Left renal cortex interstitium (tissue), 4 donors: Measurements from ENCODE around the gene SYNDIG1. TPM values are rescaled to one million over a fixed set of nuclear protein-coding genes. Genes with fewer than 3 reads are reported as not detected.

Experiments
- DNase-seq, 4 donors: peaks; one replicate each; pipeline ENCODE4 v3.0.0-alpha.2; 2013; ENCODE audit warnings: low read depth in 4 of 4, low spot score in 2 of 4, missing footprints in 1 of 4
- polyA plus RNA-seq, 4 donors: library from polyadenylated mRNA; unstranded; fragments of 120-200 nt; gene quantifications; one replicate each; pipeline ENCODE4 v1.2.1, GENCODE V29; 2013; ENCODE audit not compliant: insufficient read length in 4 of 4

SYNDIG1 gene
- polyA plus RNA-seq, 4 donors = 7.8 to 9.9 (median 8.9) TPM

DNA sequence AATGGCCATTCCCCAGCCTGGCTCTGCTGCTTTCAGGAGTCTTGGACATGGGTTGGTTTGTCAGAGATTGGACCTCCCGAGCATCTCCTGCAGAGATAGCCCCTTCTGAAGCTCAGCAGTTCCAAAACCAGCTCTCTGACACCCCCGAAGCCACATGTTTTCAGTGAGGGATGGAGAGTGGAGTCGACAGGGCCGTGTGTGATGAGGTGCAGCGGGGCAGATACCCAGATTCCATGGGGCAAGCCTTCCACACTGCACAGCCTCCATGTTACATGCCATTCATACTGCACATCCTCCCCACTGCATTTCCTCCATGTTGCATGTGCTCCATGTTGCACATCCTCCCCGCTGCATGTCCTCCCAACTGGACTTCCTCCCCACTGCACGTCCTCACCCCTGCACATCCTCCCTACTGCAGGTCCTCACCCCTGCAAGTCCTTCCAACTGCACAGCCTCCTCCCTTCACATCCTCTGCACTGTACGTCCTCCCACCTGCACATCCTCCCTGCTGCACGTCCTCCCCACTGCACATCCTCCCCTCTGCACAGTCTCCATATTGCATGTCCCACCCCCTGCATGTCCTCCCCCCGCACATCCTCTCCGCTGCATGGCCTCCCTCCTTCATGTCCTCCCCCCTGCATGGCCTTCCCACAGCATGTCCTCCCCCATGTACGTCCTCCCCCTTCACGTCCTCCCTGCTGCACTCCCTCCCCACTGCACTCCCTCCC lies 112.2 kb downstream of the SYNDIG1 start:
- DNase-seq = no peak

DNA sequence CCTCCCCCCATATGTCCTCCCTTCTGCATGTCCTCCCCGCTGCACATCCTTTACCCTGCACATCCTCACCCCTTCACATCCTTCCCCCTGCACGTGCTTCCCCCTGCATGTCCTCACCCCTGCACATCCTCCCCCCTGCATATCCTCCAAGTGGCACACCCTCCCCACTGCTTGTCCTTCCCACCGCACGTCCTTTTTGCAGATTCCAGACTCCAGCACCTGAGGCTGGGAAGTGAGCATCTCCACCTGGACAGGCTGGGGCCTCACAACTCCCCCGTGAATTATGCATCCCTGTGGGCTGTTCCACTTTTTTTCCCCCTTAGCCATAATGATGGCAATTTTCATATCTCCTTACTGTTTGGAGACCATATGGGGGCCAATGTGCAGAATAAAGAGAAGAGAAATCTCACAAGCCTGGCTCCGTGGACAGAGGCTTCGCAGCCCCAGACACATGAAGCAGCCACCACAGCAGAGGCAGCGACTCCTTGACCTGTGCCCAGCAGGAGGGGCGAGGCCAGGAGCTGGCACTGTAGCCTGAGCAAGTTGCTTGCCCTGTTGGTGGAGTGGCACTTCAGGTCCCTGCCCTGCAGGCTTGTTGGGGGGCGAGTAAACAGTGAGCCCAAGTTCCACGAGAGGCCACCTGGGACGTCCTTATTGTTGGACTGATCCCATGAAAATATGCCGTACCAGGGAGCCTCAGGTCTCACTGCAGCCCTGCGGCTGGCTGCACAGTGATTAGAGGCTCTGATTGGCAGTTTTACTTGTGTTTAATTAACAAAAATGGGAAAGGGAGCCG lies 113.1 kb downstream of the SYNDIG1 start:
- DNase-seq = no peak

DNA sequence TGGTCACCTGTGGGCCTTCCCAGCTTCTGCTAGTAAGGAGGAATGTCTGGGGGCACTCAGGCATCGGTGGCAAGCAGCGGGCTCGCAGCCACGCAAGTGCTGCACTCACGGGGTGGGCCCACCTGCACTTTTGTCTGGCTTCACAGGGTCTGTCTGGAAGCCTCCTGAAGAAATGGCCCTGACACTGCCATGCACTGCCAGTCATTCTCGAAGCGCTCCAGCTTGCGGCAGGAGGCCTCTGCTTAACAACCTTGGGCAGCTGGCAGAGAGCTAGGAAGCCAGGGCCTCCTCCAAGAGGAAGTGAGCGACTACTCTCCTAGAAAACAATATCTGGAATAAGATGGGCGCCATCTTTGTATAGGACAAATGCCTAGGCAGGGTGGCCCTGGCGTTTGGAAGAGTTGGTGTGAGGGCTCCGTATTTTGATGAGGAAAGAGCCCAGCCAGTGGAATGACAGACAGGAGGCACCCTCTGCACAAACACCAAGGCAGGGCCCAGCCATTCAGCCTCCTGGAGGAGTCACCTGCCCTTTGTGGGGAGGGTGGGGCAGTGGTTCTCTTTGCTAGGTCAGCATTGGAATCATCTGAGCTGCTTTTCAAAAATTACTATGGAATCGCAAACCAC lies 113.9 kb downstream of the SYNDIG1 start:
- DNase-seq = no peak

DNA sequence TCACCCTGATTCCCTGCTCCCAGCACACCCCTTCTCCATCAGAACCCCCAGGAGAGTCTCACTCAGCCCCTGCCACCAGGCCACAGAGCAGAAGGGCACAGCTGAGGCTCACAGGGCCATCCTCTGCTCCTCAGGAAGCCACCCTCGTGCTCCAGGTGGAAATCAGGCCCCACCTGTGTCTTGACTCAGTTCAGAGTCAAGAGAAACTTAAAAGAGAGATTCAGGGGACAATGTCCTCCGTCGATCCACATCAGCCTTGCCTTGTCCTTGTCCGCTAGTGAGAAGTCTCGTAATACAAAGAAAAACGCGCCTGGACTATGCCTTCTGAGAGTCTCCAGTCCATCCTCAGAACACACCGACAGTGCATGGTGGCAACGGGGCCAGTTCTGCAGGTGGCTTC lies 114.6 kb downstream of the SYNDIG1 start:
- DNase-seq = no peak

DNA sequence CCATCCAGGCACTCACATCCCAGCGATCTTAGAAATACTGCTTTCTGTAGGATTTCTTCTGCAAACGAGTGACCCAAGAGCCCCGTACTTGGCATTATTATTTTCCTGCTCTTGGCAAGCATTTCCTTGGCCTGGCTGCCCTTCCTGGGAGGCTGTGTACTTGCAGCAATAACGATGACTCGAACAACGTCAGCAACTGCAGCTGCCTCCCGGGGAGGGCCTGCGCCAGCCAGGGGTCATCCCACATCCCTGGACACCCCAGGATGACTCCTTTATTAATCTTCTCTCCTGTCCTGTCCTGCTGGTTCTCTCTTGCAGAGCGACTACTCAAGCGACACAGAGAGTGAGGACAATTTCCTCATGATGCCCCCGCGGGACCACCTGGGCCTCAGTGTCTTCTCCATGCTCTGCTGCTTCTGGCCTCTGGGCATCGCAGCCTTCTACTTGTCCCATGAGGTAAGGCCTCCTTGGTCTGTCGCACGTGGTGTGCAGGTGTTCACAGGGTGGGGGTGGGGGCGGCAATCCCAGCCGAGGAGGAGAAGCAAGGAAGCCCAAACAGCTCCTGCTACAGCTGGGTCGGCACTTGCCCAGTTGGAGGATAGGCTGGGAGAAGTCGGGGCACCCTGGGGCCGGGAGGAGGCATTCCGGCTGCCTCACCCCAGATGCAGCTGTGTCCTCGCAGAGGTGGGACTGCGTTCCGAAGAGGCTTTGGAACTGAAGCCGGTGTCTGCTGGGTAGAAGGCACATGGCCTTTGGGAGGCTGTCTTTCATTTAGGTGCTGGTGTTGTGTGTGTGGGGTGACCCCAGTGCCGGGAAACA lies 115.3 kb downstream of the SYNDIG1 start:
- no peak for DNase-seq

DNA sequence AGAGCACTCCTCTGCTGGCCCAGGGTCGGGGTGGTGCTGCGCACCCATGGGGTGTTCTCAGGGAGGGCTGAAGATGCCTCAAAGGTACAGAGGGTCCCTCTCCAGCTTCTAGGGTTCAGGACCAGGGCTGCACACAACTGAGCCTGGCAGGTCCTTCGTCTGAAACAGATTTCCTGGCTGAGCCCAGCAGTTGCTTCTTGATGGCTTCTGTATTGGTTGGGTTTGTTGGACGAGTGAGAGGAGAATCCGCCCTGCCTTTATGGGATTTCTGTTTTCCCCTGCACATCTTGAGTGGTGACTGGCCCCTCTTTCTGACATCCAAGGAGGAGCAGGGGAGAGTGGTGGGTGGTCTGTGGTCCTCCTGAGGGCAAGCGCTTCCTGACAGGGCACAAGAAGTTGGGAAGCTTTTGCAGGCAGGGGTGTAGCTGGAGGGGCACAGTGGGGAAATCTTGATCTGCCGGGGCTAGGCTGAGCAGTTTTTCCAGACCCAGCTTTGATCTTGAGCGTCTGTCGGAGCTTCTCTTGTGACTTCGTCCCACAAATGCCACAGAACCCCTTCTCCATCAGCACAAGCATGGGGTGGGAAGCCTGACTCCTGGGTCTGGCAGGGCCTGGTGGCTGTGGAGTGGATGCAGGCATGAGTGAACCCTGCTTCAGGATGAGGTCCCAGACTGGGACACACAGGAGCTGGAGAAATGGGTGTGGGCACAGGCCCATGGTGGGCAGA lies 116.5 kb downstream of the SYNDIG1 start:
- no peak for DNase-seq

DNA sequence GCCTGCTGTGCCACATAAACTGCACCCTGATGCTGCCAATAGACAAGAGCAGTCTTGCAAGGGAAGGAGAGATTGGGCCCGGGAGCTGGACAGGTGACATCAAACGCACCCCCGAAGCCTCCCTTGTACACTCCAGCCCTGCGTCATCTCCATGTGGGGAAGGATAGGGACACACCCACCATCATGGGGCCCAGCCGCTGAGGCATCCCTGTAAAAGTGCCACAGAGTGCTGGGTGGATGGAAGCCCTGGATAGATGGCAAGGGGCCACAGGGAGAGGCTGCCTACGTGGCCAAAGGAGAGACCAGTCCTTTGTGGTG lies 117.1 kb downstream of the SYNDIG1 start:
- no peak for DNase-seq

DNA sequence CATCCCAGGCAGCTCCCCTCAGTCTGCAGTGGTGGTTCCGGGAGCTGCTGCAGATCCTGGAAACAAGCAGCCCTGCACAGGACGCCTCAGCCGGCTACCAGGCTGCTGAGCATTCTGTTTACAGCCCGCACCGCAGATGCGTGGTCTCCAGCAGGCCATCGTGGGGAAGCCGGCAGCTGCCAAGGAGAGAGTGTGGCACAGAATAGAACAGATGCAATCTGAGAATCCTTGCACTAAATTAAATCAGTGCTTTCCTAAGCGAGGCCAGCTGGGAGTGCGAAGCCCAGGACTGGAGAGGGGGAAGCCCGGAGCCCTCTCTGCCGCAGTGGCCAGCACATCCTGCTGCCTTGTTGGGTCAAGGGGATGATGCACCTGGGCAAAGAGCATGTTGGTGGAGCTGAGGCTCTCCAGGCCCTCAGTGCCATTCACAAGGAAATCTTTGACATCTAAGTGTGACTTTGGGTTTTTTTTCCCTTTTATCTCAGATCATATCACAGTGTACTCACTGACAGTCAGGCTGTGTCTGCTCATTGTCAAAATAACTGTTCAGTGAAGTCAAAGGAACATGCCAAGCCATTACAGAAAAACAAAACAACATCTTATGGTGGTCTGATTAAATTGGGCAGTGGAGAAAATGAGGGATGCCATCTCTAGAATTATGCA lies 118.1 kb downstream of the SYNDIG1 start:
- DNase-seq = no peak

DNA sequence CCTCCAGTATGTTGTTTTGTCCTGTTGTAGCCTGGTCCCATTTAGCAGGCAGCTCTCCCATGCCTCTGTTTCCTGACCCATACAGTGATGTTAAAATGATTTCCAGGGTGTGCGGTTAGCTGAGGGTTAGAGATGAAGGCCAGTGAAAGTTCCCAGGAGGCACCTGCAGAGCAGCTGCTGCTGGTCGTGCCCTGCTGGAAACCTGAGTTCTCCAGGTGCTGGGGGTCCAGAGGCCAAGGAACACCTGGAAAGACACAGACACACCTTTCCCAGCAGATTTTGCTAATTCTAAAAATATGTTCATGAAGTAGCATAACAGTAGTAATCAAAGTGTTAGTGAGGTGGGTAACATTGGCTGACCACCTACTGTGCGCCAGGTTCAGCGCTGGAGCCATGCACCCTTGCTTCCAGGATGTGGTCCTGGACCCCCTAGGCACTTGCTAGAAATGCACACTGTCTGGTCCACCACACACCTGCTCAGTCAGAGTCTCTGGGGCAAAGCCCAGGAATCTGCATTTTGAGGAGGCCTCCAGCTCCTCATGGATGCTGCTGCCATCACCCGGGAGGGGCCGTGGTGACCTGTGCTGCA lies 118.7 kb downstream of the SYNDIG1 start:
- DNase-seq = no peak

DNA sequence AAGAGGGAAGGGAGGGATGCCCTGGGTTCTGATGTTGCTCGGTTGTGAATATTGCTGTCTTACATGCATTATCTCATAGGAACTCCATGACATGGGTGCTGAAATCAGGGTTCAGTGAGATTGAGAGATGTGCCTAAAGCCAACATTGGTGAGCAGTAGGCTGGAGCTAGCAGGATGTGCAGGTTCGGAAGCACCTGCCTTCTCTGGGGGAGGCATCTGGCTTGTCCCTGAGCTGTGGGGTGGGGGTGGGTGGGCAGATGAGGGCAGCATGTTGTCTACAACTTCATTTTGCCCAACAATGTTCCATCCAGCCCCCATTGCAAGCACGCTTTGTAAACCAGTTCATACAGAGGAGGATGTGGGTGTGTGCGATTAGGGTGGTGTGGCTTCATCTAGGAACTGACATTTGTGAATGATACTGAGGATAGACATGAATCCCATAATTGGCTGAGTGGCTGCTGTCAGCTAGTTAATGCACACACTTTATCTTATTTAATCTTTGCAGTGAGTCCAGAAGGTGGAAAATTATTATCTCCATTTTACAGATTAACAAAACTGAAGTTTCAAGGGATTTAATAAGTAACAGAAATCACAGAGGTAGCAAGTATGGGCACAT lies 119.4 kb downstream of the SYNDIG1 start:
- no peak for DNase-seq

DNA sequence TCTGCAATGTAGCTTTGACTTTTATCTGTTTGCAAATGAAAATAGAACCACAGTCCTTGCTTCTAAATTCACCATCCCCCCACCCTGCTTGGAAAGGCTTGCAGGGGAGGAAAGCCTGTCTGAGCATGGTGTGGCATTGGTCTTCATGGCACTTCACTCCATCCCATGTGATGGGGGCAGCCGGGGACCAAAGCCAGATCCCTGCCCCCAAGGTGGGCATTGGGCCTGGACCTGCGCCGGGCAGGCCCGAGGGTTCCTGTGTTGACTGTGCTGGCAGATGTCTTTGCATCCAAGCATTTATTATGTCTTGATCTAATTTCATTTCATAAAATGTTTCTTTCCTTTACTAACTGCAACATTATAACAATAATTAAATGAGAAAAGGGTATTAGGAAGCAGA lies 120.0 kb downstream of the SYNDIG1 start:
- DNase-seq = no peak

DNA sequence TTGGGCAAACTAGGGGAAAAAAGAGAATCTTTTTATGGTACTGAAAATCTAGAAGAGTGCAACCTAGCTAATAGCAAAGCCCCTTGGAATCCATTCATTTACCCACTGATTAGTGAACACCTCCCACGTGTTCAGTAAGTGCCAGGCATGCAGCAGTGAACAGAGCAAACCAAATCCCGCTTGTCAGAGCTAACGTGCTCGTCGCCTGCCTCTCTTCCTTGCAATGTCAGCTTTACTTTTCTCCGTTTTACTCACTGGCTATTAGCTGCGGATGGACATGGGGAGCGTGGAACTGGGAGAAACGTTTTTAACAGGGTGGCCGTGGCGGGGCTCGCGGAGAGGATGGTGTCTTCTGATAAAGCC lies 120.4 kb downstream of the SYNDIG1 start:
- DNase-seq = no peak

DNA sequence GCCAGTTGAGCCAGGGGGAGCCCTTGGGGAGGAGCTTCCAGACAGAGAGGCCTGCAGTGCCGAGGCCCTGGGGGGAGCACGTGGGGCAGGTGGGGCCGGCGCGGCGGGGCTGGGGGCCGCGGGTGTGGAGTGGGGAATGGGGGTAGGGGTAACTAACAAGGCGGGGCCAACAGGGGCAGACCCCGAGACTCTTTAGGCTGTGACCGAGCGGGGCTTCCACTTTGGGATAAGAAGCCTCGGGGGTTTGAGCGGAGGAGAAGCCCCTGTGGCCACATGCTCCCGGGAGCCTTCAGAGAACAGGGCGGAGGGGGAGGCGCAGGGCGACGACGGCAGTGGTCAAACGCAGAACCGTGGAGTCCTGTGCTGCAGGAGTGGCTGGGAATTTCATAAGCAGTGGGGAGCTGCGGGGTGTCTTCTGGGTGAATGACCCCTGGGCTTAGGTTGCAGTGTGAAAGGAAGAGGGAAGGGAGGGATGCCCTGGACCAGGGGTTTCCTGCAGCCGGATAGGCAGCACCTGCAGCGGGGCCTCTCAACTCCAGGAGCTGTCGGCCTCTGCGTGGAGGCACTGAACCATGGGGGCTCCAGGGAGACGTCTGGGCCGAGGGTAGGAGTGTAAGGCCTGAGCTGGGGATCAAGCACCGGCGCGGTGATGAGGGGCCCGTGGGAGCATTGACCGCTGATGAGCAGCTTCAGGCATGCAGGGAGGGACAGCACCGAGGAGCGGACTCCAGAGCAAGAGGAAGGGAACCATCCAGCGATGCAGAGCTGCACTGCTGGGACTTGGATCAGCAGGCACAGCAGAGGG lies 121.0 kb downstream of the SYNDIG1 start:
- DNase-seq = no peak

DNA sequence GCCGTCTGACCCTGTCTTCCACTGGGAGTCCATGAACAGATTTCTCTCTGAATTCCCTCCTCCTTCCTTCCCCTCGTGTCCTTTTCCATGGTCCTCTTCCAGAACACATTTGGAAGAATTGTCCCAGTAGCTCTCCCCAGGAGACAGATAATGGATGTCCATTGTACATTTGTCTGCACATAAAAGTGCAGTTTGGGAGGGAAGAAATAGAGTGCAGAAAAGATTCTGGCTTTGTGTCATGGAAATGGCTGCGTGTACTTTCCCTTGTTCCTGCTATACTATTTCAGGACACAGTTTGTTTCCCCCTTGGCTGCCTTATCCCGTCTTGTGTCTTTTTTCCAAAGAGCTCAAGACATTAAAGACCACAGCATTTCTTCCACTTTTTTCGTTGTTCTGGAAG lies 127.6 kb downstream of the SYNDIG1 start:
- DNase-seq = no peak

DNA sequence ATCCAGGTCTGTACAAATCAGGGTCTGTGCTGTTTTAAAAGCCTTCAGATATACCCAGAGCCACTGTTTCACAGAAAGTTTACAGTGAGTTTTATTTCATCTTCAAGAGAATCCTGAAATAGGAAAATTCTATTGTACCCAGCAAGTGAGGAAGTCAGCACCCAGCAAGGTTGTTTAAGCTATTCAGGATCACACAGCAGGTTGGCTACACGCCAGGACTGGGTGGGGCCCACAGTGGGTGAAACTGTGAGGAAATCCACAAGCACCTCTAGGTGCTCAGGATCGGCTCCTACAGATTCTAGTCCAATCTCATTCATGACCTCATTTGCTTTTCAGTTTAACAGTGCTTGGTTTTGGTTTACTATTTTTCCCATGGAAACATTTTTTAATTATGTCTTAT lies 128.9 kb downstream of the SYNDIG1 start:
- DNase-seq = no peak

DNA sequence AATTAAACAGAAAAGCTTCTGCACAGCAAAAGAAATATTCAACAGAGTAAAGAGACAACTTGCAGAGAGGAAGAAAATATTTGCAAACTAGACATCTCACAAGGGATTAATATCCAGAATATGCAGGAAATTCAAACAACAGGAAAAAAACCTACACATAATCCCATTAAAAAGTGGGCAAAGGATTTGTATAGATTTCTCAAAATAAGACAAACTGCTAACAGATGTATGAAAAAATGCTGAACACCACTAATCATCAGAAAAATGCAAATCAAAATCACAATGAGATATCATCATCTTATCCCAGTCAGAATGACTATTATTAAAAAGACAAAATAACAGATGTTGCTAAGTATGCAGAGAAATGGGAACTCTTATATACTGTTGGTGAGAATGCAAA lies 129.6 kb downstream of the SYNDIG1 start:
- DNase-seq = no peak

DNA sequence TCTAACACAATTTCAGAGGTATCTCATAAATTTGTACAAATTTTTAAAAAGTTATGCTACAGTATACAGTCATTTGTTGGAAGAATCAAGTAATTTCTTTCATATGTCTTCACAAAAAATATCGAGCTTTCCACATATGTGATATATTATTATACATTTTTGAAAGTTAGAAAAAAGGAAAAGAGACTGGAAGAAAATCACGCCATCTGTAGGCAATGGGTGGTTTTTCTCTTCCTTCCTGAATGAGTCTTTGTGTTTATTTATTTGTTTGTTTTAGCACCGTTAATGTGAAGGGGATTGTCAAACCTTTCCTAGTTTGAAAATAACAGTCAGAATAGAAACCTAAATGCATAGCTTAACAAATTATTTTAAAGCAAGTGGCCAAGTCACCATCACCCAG lies 130.6 kb downstream of the SYNDIG1 start:
- DNase-seq = no peak

DNA sequence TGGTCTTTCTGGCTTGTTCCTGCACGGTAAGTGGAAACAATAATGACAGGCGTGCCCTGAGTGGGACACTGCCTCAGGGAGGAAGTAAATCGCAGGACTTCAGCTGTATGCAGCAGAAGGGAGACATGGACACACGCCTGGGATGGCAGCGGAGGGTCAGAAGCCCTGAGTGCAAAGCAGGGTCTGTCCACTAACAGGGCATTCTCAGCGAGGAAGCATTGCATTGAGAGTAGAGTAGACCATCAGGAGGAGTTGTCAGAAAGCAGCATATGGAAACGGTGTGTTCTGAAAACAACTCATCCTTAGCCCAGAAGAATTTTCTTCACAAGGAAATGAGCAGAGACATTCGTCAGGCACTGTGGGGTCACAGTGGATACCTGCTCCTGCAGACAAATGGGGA lies 134.0 kb downstream of the SYNDIG1 start:
- DNase-seq = no peak
